ENCODE results near the gene FGD3. TPM values are rescaled to one million over a fixed set of nuclear protein-coding genes. Genes with fewer than 3 reads are reported as not detected.

Gene FGD3
- total RNA-seq: not detected in 2 replicates

GRCh38 chr9:92947268-92948037 lies at the start of gene FGD3:
Gene FGD3 (plus strand): TSS chr9:92947523. CDS start chr9:92976257, 28,734 bp downstream.

GRCh38 chr9:93058355-93059010 lies 111.2 kb downstream of the FGD3 start, which contains the start of gene SUSD3:
Gene SUSD3 (plus strand): TSS chr9:93058701. CDS start chr9:93058743, 42 bp downstream.

Other genes with a start within 250 kb of the FGD3 start
- gene BICD2, start 182.7 kb upstream of the FGD3 start, total RNA-seq: 44.4 and 47.7 TPM in 2 replicates
- gene ZNF484, start 69.5 kb upstream of the FGD3 start, total RNA-seq: 11.4 and 17.5 TPM in 2 replicates
- not detected in 2 replicates for gene SUSD3, start 111.2 kb downstream of the FGD3 start, total RNA-seq
- 52.7 and 120 TPM in 2 replicates for gene CARD19, start 148.7 kb downstream of the FGD3 start, total RNA-seq
- gene NINJ1, start 186.7 kb downstream of the FGD3 start, total RNA-seq: 17.3 and 24.7 TPM in 2 replicates
- not detected in 2 replicates for gene WNK2, start 236.6 kb downstream of the FGD3 start, total RNA-seq

Measured in epithelial cell of umbilical artery (primary cell).